RWPE1 (cell line): ENCODE data around the gene RYR1.
A peak's percentile ranks its signal among the peaks of the same experiment; 100 is the strongest.

Experiments used
- CTCF ChIA-PET: fragments of 350-600 bp; sonication (Branson Sonifier 250); formaldehyde crosslinking; extraction: SDS; loops from one replicate; lab custom pipeline; 2021; lab: Yijun Ruan, JAX
- POLR2A ChIA-PET: fragments of 400-600 bp; formaldehyde crosslinking; extraction: SDS; loops from one replicate; lab custom pipeline; 2020; ENCODE audit warnings: antibody characterized with exemption; ENCODE audit not compliant: low non-redundant PET; lab: Yijun Ruan, JAX
- DNase-seq: peaks from one replicate; pipeline ENCODE4 v3.0.0; 2012; ENCODE audit warnings: low spot score
- H3K27ac ChIP-seq: fragments of 450-650 bp; 2 replicates; pipeline ENCODE4 v1.5.1; 2017
- CTCF ChIP-seq: fragments of 450-650 bp; conservative IDR thresholded peaks from 2 replicates; pipeline ENCODE4 v1.5.1; 2017; ENCODE audit warnings: low read depth, mild to moderate bottlenecking

The RYR1 gene

GRCh38 chr19:38542040-38542439 lies 108.5 kb downstream of the RYR1 start:
- DNase-seq, result no peak
- POLR2A ChIA-PET, result no interaction called here
- CTCF ChIA-PET, result no interaction called here
- TF ChIP-seq CTCF, result no peak
- H3K27ac ChIP-seq, result no peak overlapping the region

- H3K27ac ChIP-seq, result peak overlapping the region; percentile 63
- ChIA-PET POLR2A (interaction anchor here (0.6 kb wide), 1 partner anchor 87 kb away, joined by 3 read pairs; no protein-coding TSS in a partner anchor), CTCF (interaction anchor here (0.8 to 0.9 kb wide), 3 partner anchors 78 to 171 kb away, joined by 3 to 8 read pairs (median 3); no protein-coding TSS in a partner anchor)
- DNase-seq, result no peak
- TF ChIP-seq CTCF, result no peak
Observed at GRCh38 chr19:38543286-38543806, 109.9 kb downstream of the RYR1 start.

- CTCF ChIA-PET, result interaction anchor here (0.6 to 0.9 kb wide), 4 partner anchors 12 to 171 kb away, joined by 3 to 8 read pairs (median 3); no protein-coding TSS in a partner anchor
- DNase-seq, result peak; percentile 94
- H3K27ac ChIP-seq, result peak overlapping the region; percentile 63
- POLR2A ChIA-PET, result interaction anchor here (0.5 to 0.6 kb wide), 2 partner anchors 52 to 86 kb away, joined by 3 to 4 read pairs; no protein-coding TSS in a partner anchor
- TF ChIP-seq CTCF, result peak; percentile 68
Observed at GRCh38 chr19:38543807-38544568, 110.5 kb downstream of the RYR1 start.

GRCh38 chr19:38544569-38545315 lies 111.3 kb downstream of the RYR1 start:
- TF ChIP-seq CTCF, result no peak; the same call in 1 of the 2 replicates
- no peak for DNase-seq
- H3K27ac ChIP-seq, result peak overlapping the region; percentile 46
- POLR2A ChIA-PET, result interaction anchor here (0.5 kb wide), 1 partner anchor 53 kb away, joined by 4 read pairs; no protein-coding TSS in a partner anchor
- CTCF ChIA-PET, result interaction anchor here (0.6 to 1.1 kb wide), 9 partner anchors 11 to 506 kb away, joined by 3 to 7 read pairs (median 3); partner anchors contain the start of genes EIF3K and MAP4K1

GRCh38 chr19:38545596-38545995 lies 112.1 kb downstream of the RYR1 start:
- ChIA-PET CTCF (interaction anchor here (0.7 to 1.1 kb wide), 4 partner anchors 72 to 94 kb away, joined by 3 to 7 read pairs (median 4); partner anchors contain the start of genes EIF3K and MAP4K1), POLR2A (no interaction called here)
- H3K27ac ChIP-seq, result peak overlapping the region; percentile 46
- TF ChIP-seq CTCF, result no peak
- no peak for DNase-seq

- DNase-seq, result no peak
- TF ChIP-seq CTCF, result no peak
- POLR2A ChIA-PET, result no interaction called here
- CTCF ChIA-PET, result interaction anchor here (0.7 kb wide), 1 partner anchor 82 kb away, joined by 3 read pairs; no protein-coding TSS in a partner anchor
- H3K27ac ChIP-seq, result no peak overlapping the region
Observed at GRCh38 chr19:38547421-38547820, 113.9 kb downstream of the RYR1 start.
